Measurements from ENCODE around the gene ALK. TPM values are rescaled to one million over a fixed set of nuclear protein-coding genes. Genes with fewer than 3 reads are reported as not detected.

The ALK gene
- total and polyA plus RNA-seq, 10 of the 15 experiments (the other 5 are each of a cell fraction or from before 2014, with no cell fraction given) = 0.11 TPM; not detected in 9

GRCh38 chr2:29444150-29444549 lies 477.2 kb downstream of the ALK start:
- no peak for DNase-seq (ENCODE audit: low read depth, low spot score)
- H3K27ac ChIP-seq (ENCODE audit: control insufficient read depth, insufficient read depth) = no peak overlapping the region
- RAD21 ChIA-PET (ENCODE audit: unreplicated experiment) = no interaction called here
- no peaks in the 10 kb centered on the region for H3K27me3 ChIP-seq (replicated peaks in 1 of 2; ENCODE audit: control insufficient read depth in 2 of 2, insufficient read depth in 2 of 2, low read length in 1 of 2)
- in situ Hi-C loops (cut with MboI) (no loop called here), intact Hi-C loops (cut with micrococcal nuclease; ENCODE audit: unreplicated experiment) (no loop called here)
- BruUV-seq (replicated peaks) = no TSS peak
- no peak overlapping the region for H3K4me2 ChIP-seq (ENCODE audit: control insufficient read depth, insufficient read depth)
- CTCF ChIA-PET = no interaction called here
- WGBS (ENCODE audit: insufficient coverage, insufficient replicate concordance, low lambda C conversion rate, missing lambda C conversion rate) = 44% methylated on average over 3 of the region's 3 CpGs
- no peak for TF ChIP-seq EZH2 (IDR thresholded peaks at IDR 0.05; ENCODE audit: borderline replicate concordance, control insufficient read depth, low read depth, low read length)
- no peak overlapping the region for H3K4me3 ChIP-seq
- ATAC-seq = no peak
- no peaks in the 10 kb centered on the region for H4K20me1 ChIP-seq (ENCODE audit: control insufficient read depth, insufficient read depth)
- no peaks in the 10 kb centered on the region for H3K36me3 ChIP-seq (ENCODE audit: control insufficient read depth in 2 of 2, insufficient read depth in 2 of 2, low read length in 1 of 2)
- H3K79me2 ChIP-seq (ENCODE audit: control insufficient read depth, insufficient read depth, low read length) = no peaks in the 10 kb centered on the region
- H3K9me3 ChIP-seq (replicated peaks; ENCODE audit: control insufficient read depth, insufficient read depth, low read length) = no peaks in the 10 kb centered on the region
- no peaks in the 10 kb centered on the region; the same call in 1 of the 2 replicates for H3K4me1 ChIP-seq (ENCODE audit: control insufficient read depth, insufficient read depth, low read length)
- SMC1A ChIA-PET (ENCODE audit: uncharacterized antibody, unreplicated experiment) = no interaction called here
- POLR2A ChIA-PET = no interaction called here
- H3K9ac ChIP-seq (ENCODE audit: control insufficient read depth, insufficient read depth, low read length) = no peak overlapping the region
- no peak for FAIRE-seq
- H2AFZ ChIP-seq (ENCODE audit: control insufficient read depth, low read depth, low read length) = no peak overlapping the region

- intact Hi-C loops (cut with micrococcal nuclease; ENCODE audit: unreplicated experiment) = no loop called here
- H3K27ac ChIP-seq (ENCODE audit: control insufficient read depth, insufficient read depth) = no peak overlapping the region
- no peak overlapping the region for H3K9ac ChIP-seq (ENCODE audit: control insufficient read depth, insufficient read depth, low read length)
- ATAC-seq = no peak
- BruUV-seq (replicated peaks) = no TSS peak
- H4K20me1 ChIP-seq (ENCODE audit: control insufficient read depth, insufficient read depth) = no peaks in the 10 kb centered on the region
- WGBS (ENCODE audit: insufficient coverage, insufficient replicate concordance, low lambda C conversion rate, missing lambda C conversion rate) = 24% methylated on average over 4 of the region's 4 CpGs
- no peaks in the 10 kb centered on the region; the same call in 1 of the 2 replicates for H3K4me1 ChIP-seq (ENCODE audit: control insufficient read depth, insufficient read depth, low read length)
- ChIA-PET RAD21 (ENCODE audit: unreplicated experiment) (no interaction called here), CTCF (no interaction called here), POLR2A (no interaction called here), SMC1A (ENCODE audit: uncharacterized antibody, unreplicated experiment) (no interaction called here)
- in situ Hi-C loops (cut with MboI) = no loop called here
- DNase-seq (ENCODE audit: low read depth, low spot score) = no peak
- no peaks in the 10 kb centered on the region for H3K27me3 ChIP-seq (replicated peaks in 1 of 2; ENCODE audit: control insufficient read depth in 2 of 2, insufficient read depth in 2 of 2, low read length in 1 of 2)
- FAIRE-seq = no peak
- no peak overlapping the region; the same call in 1 of the 2 replicates for H2AFZ ChIP-seq (ENCODE audit: control insufficient read depth, low read depth, low read length)
- H3K36me3 ChIP-seq (ENCODE audit: control insufficient read depth in 2 of 2, insufficient read depth in 2 of 2, low read length in 1 of 2) = no peaks in the 10 kb centered on the region
- no peak overlapping the region for H3K4me3 ChIP-seq
- TF ChIP-seq HCFC1 (IDR thresholded peaks at IDR 0.05; ENCODE audit: low read length) (no peak), ATF3 (IDR thresholded peaks at IDR 0.05; ENCODE audit: borderline replicate concordance, extremely low read depth, low read depth, low read length) (no peak), KLF5 (IDR thresholded peaks at IDR 0.05; ENCODE audit: partially characterized antibody) (no peak), ETV6 (conservative IDR thresholded peaks at IDR 0.05 in 1 of 2, IDR thresholded peaks at IDR 0.05 in 1 of 2; ENCODE audit: borderline replicate concordance in 1 of 2, low read depth in 1 of 2) (no peak)
- no peaks in the 10 kb centered on the region for H3K9me3 ChIP-seq (replicated peaks; ENCODE audit: control insufficient read depth, insufficient read depth, low read length)
- no peaks in the 10 kb centered on the region for H3K79me2 ChIP-seq (ENCODE audit: control insufficient read depth, insufficient read depth, low read length)
- no peak overlapping the region for H3K4me2 ChIP-seq (ENCODE audit: control insufficient read depth, insufficient read depth)
Observed at GRCh38 chr2:29443627-29444026, 477.8 kb downstream of the ALK start.

Data from GM12878 (cell line).